Measurements from ENCODE around the gene CEP192. TPM values are rescaled to one million over a fixed set of nuclear protein-coding genes. Genes with fewer than 3 reads are reported as not detected.

The CEP192 gene
- total and polyA plus RNA-seq, 2 of the 13 experiments (the other 11 are each of a cell fraction or from before 2014, with no cell fraction given), result 15.3 to 24.7 TPM

- TF ChIP-seq, protein P1, sequence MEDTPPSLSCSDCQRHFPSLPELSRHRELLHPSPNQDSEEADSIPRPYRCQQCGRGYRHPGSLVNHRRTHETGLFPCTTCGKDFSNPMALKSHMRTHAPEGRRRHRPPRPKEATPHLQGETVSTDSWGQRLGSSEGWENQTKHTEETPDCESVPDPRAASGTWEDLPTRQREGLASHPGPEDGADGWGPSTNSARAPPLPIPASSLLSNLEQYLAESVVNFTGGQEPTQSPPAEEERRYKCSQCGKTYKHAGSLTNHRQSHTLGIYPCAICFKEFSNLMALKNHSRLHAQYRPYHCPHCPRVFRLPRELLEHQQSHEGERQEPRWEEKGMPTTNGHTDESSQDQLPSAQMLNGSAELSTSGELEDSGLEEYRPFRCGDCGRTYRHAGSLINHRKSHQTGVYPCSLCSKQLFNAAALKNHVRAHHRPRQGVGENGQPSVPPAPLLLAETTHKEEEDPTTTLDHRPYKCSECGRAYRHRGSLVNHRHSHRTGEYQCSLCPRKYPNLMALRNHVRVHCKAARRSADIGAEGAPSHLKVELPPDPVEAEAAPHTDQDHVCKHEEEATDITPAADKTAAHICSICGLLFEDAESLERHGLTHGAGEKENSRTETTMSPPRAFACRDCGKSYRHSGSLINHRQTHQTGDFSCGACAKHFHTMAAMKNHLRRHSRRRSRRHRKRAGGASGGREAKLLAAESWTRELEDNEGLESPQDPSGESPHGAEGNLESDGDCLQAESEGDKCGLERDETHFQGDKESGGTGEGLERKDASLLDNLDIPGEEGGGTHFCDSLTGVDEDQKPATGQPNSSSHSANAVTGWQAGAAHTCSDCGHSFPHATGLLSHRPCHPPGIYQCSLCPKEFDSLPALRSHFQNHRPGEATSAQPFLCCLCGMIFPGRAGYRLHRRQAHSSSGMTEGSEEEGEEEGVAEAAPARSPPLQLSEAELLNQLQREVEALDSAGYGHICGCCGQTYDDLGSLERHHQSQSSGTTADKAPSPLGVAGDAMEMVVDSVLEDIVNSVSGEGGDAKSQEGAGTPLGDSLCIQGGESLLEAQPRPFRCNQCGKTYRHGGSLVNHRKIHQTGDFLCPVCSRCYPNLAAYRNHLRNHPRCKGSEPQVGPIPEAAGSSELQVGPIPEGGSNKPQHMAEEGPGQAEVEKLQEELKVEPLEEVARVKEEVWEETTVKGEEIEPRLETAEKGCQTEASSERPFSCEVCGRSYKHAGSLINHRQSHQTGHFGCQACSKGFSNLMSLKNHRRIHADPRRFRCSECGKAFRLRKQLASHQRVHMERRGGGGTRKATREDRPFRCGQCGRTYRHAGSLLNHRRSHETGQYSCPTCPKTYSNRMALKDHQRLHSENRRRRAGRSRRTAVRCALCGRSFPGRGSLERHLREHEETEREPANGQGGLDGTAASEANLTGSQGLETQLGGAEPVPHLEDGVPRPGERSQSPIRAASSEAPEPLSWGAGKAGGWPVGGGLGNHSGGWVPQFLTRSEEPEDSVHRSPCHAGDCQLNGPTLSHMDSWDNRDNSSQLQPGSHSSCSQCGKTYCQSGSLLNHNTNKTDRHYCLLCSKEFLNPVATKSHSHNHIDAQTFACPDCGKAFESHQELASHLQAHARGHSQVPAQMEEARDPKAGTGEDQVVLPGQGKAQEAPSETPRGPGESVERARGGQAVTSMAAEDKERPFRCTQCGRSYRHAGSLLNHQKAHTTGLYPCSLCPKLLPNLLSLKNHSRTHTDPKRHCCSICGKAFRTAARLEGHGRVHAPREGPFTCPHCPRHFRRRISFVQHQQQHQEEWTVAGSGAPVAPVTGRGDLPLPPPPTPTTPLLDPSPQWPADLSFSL (CRISPR knock-in tag; IDR thresholded peaks at IDR 0.05), result no peak
- TF ChIP-seq ZNF607 (CRISPR knock-in tag; IDR thresholded peaks at IDR 0.05; ENCODE audit: borderline replicate concordance) (no peak), SMARCC2 (IDR thresholded peaks at IDR 0.05) (no peak), TEF (CRISPR knock-in tag; IDR thresholded peaks at IDR 0.05) (no peak), CREB3 (CRISPR knock-in tag; IDR thresholded peaks at IDR 0.05) (no peak), GABPB1 (CRISPR knock-in tag; IDR thresholded peaks at IDR 0.05) (no peak), SNAPC5 (CRISPR knock-in tag; IDR thresholded peaks at IDR 0.05; ENCODE audit: borderline replicate concordance) (no peak), FOXM1 (CRISPR knock-in tag; IDR thresholded peaks at IDR 0.05) (no peak), MATR3 (CRISPR knock-in tag; IDR thresholded peaks at IDR 0.05) (no peak), KAT8 (CRISPR knock-in tag; IDR thresholded peaks at IDR 0.05) (no peak), ZNF652 (CRISPR knock-in tag; IDR thresholded peaks at IDR 0.05; ENCODE audit: borderline replicate concordance, low read depth) (no peak), ZNF879 (CRISPR knock-in tag; IDR thresholded peaks at IDR 0.05) (no peak), ZNF550 (CRISPR knock-in tag; IDR thresholded peaks at IDR 0.05; ENCODE audit: borderline replicate concordance) (no peak), YEATS4 (CRISPR knock-in tag; IDR thresholded peaks at IDR 0.05; ENCODE audit: borderline replicate concordance) (0 out of 2 replicates have a peak, but pooled peaks have one; percentile 29), ZNF777 (CRISPR knock-in tag; IDR thresholded peaks at IDR 0.05) (no peak), ZBTB21 (CRISPR knock-in tag; IDR thresholded peaks at IDR 0.05) (no peak), ZNF629 (CRISPR knock-in tag; conservative IDR thresholded peaks at IDR 0.05) (no peak)
- TF ChIP-seq, protein P2, sequence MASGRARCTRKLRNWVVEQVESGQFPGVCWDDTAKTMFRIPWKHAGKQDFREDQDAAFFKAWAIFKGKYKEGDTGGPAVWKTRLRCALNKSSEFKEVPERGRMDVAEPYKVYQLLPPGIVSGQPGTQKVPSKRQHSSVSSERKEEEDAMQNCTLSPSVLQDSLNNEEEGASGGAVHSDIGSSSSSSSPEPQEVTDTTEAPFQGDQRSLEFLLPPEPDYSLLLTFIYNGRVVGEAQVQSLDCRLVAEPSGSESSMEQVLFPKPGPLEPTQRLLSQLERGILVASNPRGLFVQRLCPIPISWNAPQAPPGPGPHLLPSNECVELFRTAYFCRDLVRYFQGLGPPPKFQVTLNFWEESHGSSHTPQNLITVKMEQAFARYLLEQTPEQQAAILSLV (CRISPR knock-in tag; IDR thresholded peaks at IDR 0.05; ENCODE audit: borderline replicate concordance), result no peak
- TF ChIP-seq, protein P3, sequence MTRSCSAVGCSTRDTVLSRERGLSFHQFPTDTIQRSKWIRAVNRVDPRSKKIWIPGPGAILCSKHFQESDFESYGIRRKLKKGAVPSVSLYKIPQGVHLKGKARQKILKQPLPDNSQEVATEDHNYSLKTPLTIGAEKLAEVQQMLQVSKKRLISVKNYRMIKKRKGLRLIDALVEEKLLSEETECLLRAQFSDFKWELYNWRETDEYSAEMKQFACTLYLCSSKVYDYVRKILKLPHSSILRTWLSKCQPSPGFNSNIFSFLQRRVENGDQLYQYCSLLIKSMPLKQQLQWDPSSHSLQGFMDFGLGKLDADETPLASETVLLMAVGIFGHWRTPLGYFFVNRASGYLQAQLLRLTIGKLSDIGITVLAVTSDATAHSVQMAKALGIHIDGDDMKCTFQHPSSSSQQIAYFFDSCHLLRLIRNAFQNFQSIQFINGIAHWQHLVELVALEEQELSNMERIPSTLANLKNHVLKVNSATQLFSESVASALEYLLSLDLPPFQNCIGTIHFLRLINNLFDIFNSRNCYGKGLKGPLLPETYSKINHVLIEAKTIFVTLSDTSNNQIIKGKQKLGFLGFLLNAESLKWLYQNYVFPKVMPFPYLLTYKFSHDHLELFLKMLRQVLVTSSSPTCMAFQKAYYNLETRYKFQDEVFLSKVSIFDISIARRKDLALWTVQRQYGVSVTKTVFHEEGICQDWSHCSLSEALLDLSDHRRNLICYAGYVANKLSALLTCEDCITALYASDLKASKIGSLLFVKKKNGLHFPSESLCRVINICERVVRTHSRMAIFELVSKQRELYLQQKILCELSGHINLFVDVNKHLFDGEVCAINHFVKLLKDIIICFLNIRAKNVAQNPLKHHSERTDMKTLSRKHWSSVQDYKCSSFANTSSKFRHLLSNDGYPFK (CRISPR knock-in tag; IDR thresholded peaks at IDR 0.05; ENCODE audit: borderline replicate concordance), result no peak
Observed at GRCh38 chr18:13070460-13070859, 79.3 kb downstream of the CEP192 start (continued).

Measured in HepG2 (cell line).